VCaP (cell line): ENCODE data around the gene ANKS4B.

Experiments
- H3K27ac ChIP-seq: fragments of 450-650 bp; 2 replicates; pipeline ENCODE4 v1.5.1; 2017
- TF ChIP-seq, protein P1 (sequence below): fragments of 450-650 bp; conservative IDR thresholded peaks from 2 replicates; pipeline ENCODE4 v1.5.1; 2017; ENCODE audit warnings: mild to moderate bottlenecking, moderate library complexity

Gene ANKS4B

DNA sequence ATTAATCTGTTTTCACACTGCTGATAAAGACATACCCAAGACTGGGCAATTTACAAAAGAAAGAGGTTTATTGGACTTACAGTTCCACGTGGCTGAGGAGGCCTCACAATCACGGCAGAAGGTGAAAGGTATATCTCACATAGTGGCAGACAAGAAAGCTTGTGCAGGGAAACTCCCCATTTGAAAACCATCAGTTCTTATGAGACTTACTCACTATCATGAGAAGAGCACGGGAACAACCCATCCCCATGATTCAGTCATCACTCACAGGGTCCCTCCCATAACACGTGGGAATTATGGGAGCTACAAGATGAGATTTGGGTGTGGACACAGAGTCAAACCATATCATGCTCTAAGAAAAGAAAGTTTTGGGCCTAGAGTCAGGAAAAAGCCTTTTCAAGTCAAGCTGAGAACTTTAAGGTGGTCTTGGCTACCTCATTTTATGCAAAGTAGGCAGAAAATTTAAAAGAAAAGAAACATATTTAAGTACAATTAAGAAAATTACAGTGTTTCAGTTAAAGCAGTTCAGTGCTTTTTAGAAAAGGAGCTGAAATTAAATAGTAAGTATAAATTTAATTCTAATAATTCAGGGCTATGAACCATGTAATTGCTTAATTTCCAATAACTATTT lies 69.5 kb downstream of the ANKS4B start:
- peak overlapping the region; percentile 61 for H3K27ac ChIP-seq
- TF ChIP-seq, protein P1, sequence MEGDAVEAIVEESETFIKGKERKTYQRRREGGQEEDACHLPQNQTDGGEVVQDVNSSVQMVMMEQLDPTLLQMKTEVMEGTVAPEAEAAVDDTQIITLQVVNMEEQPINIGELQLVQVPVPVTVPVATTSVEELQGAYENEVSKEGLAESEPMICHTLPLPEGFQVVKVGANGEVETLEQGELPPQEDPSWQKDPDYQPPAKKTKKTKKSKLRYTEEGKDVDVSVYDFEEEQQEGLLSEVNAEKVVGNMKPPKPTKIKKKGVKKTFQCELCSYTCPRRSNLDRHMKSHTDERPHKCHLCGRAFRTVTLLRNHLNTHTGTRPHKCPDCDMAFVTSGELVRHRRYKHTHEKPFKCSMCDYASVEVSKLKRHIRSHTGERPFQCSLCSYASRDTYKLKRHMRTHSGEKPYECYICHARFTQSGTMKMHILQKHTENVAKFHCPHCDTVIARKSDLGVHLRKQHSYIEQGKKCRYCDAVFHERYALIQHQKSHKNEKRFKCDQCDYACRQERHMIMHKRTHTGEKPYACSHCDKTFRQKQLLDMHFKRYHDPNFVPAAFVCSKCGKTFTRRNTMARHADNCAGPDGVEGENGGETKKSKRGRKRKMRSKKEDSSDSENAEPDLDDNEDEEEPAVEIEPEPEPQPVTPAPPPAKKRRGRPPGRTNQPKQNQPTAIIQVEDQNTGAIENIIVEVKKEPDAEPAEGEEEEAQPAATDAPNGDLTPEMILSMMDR = no peak
